Measurements from ENCODE around the gene MBD3L2. TPM values are rescaled to one million over a fixed set of nuclear protein-coding genes. Genes with fewer than 3 reads are reported as not detected.

MBD3L2 gene
- total RNA-seq, 1 donor from 2014 or later, result not detected

DNA sequence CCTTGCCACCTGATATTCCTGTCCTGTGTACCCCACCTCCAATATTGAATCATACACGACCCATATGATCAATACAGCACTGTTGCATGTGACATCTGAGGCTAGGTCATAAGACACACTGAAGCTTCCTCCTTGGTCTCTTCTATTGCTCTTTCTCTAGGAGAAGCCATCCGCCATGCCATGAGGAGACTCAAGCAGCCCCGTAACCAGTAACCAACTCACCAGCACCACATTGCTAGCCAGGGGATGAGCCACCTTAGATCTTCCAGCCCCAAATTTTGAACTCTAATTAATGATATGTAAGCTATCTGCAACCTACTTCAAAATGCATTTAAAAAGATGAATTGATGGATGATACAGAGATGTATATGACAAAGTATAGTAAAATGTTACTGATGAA lies 49.0 kb downstream of the MBD3L2 start:
- no peak overlapping the region for H3K4me3 ChIP-seq (ENCODE audit: low read depth, low read length)
- DNase-seq (ENCODE audit: low read depth), result no peak
- TF ChIP-seq, protein P1, sequence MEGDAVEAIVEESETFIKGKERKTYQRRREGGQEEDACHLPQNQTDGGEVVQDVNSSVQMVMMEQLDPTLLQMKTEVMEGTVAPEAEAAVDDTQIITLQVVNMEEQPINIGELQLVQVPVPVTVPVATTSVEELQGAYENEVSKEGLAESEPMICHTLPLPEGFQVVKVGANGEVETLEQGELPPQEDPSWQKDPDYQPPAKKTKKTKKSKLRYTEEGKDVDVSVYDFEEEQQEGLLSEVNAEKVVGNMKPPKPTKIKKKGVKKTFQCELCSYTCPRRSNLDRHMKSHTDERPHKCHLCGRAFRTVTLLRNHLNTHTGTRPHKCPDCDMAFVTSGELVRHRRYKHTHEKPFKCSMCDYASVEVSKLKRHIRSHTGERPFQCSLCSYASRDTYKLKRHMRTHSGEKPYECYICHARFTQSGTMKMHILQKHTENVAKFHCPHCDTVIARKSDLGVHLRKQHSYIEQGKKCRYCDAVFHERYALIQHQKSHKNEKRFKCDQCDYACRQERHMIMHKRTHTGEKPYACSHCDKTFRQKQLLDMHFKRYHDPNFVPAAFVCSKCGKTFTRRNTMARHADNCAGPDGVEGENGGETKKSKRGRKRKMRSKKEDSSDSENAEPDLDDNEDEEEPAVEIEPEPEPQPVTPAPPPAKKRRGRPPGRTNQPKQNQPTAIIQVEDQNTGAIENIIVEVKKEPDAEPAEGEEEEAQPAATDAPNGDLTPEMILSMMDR (IDR thresholded peaks at IDR 0.05; ENCODE audit: insufficient read depth, low read length, poor library complexity, severe bottlenecking), result no peak

DNA sequence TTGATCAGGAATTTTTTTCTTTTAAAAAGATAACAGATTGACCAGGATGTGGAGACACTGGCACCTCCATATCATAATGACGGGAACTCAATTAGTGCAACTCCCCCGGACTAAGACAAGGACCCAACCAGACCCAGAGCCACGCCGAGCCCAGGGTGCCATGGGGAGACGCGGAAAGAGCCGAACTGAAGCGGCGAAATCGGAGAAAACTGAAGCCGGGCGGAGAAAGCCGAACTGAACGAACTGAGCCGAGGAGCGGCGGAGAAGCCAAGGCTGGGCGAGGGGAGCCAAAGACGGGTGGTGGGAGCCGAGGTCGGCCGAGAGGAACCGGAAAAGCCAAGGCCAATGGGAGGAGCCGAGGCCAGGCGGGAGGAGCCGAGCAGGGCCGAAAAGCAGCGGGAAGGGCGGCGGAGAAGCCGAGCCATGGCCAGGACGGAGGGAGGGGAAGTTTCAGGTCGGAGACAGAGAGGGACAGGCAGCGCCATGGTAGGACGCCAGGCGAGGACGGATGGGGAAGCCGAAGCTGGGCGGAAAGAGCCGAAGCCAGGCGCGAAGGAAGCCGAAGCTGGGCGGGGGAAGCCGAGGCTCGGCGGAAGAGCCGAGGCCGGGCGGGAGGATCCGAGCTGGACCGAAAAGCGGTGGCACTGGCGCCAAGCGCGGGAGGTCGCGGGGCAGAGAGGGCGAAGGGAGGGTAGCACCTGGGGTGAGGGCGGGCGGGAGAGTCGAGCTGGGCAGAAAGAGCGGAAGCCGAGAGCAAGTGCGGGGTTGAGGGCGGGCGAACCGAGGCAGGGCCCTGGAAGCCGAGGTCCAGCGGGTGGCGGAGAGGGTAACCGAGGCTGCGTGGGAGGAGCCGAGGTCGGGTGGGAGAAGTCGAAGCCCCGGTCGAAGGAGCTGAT lies 49.8 kb downstream of the MBD3L2 start:
- TF ChIP-seq, protein P1 (IDR thresholded peaks at IDR 0.05; ENCODE audit: insufficient read depth, low read length, poor library complexity, severe bottlenecking), result no peak
- no peaks in the 10 kb centered on the region for H3K27me3 ChIP-seq (ENCODE audit: control insufficient read depth, insufficient read depth, low read length)
- peak; percentile 56 for DNase-seq (ENCODE audit: low read depth)
- H3K4me3 ChIP-seq (ENCODE audit: low read depth, low read length), result peak overlapping the region; percentile 54
- H3K36me3 ChIP-seq (ENCODE audit: control insufficient read depth, insufficient read depth, low read length), result no peaks in the 10 kb centered on the region

More for the DNA sequence above, 49.0 kb downstream of the MBD3L2 start:
- Histone ChIP-seq H3K36me3 (ENCODE audit: control insufficient read depth, insufficient read depth, low read length) (no peaks in the 10 kb centered on the region), H3K27me3 (ENCODE audit: control insufficient read depth, insufficient read depth, low read length) (no peaks in the 10 kb centered on the region)

DNA sequence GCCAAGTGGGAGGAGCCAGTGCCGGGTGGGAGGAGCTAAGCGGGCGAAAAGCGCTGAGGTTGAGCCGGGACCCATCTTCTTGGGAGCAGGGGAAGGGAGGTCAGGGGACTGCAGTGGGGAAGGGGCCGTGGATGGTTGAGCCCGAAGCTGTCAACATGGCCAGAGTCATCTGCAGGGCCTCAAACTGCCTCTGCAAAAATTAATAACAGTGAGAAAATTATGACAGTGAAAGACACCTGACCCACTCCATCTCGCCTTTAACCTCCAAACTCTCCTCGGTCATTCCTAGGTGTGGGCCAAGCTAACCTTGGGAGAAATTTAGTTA lies 50.4 kb downstream of the MBD3L2 start:
- H3K27me3 ChIP-seq (ENCODE audit: control insufficient read depth, insufficient read depth, low read length), result no peaks in the 10 kb centered on the region
- H3K36me3 ChIP-seq (ENCODE audit: control insufficient read depth, insufficient read depth, low read length), result no peaks in the 10 kb centered on the region
- H3K4me3 ChIP-seq (ENCODE audit: low read depth, low read length), result peak overlapping the region; percentile 54
- TF ChIP-seq, protein P1 (IDR thresholded peaks at IDR 0.05; ENCODE audit: insufficient read depth, low read length, poor library complexity, severe bottlenecking), result no peak
- DNase-seq (ENCODE audit: low read depth), result no peak

Other genes with a start within 250 kb of the MBD3L2 start
- gene ADGRE1, start 161.7 kb upstream of the MBD3L2 start, total RNA-seq, result not detected in 2 replicates
- gene MBD3L2B, start 27.9 kb upstream of the MBD3L2 start, total RNA-seq, result not detected in 2 replicates
- not detected in 2 replicates for gene MBD3L5, start 18.7 kb upstream of the MBD3L2 start, total RNA-seq
- gene MBD3L4, start 9.1 kb upstream of the MBD3L2 start, total RNA-seq, result not detected in 2 replicates
- not detected in 2 replicates for gene MBD3L3, start 9.4 kb downstream of the MBD3L2 start, total RNA-seq
- 10.1 and 10.9 TPM in 2 replicates for gene ZNF557, start 20.4 kb downstream of the MBD3L2 start, total RNA-seq
- gene INSR, start 245.1 kb downstream of the MBD3L2 start, total RNA-seq, result 15.5 and 23.1 TPM in 2 replicates